ENCODE results near the gene MAFG. TPM values are rescaled to one million over a fixed set of nuclear protein-coding genes. Genes with fewer than 3 reads are reported as not detected.

The MAFG gene
- polyA plus RNA-seq, 1 donor = 21.1 TPM

DNA sequence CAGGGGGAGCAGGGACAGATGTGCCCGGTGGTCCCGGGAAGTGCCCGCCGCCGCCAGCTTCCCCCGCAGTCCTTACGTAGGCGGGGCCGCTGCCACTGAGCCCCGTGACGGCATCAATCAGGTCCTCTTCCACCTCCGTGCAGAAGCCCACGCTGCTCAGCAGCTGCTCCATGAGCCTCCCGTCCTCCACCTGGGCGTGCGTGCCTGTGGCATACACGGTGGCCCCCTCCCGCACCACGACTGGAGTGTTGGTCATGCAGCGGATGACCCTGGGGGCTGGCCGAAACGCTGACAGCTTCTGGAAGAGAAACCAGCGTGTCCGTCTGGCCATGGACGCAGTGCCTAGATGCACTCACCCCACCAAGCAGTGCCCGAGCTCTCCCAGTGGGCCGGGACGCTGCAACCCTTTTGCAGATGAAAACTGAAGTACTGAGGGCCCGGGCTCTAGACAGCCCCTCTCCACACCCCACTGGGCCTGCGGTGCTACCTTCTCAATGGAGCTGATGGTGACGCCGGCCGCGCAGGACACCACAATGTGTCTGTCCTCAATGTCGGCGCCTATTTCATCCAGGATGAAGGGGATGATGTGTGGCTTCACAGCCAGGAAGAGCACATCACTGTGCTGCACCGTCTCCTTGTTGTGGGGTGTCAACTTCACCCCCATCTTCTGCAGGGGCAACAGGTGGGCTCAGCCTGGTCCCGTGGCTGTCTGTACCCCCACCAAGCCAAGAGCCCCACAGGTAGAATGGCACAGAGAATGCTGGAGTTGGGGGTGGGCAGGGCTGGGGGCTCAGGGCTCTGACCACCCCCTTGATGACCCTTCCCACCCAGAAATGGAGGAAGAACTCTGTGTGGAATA, 7.5 kb upstream of the MAFG start:
- Histone ChIP-seq H3K9me3 (ENCODE audit: control insufficient read depth, low read depth, low read length) (no peaks in the 10 kb centered on the region), H3K27me3 (ENCODE audit: control insufficient read depth, insufficient read depth, low read length) (no peaks in the 10 kb centered on the region), H3K4me1 (ENCODE audit: control insufficient read depth, insufficient read depth, low read length) (peaks cover 8% of the 10 kb centered on the region), H3K27ac (ENCODE audit: low read length) (no peak overlapping the region), H3K4me3 (ENCODE audit: low read length) (no peak overlapping the region), H3K36me3 (ENCODE audit: control insufficient read depth, insufficient read depth, low read length) (peaks cover 2% of the 10 kb centered on the region)
- no CpG with 5 or more reads among the region's 38 CpGs for WGBS (ENCODE audit: insufficient coverage, low lambda C conversion rate)
- no peak for DNase-seq

DNA sequence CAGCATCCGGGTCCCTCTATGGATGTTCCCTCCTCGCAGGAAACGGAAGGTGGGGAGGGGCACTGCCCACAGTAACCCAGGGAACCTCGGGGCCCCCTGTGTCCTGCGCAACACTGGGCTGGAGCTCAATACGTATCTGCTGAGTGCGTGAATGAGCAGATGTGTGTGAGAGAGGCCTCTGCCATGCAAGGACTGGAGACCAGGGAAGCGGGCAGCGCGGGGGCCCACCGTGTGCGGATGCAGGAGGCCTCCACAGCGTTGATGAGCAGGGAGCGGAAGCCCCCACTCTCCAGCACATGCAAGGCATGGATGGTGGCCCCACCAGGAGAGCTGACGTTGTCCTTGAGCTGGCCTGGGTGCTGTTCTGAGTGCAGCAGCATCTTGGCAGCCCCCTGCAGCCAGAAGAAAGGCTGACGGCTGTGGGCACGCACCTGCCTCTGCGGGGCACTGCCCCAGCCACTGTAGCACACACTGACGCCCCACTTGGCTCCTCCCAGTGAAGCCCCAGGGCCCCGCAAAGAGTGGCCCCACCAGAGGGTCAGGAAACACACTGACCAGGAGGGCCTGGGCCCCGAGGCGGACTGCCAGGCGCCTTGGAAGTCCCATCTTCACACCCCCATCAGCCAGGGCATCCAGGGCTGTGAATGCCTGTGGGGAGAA, 6.7 kb upstream of the MAFG start:
- H3K4me3 ChIP-seq (ENCODE audit: low read length) = no peak overlapping the region
- no CpG with 5 or more reads among the region's 23 CpGs for WGBS (ENCODE audit: insufficient coverage, low lambda C conversion rate)
- peaks cover 2% of the 10 kb centered on the region for H3K36me3 ChIP-seq (ENCODE audit: control insufficient read depth, insufficient read depth, low read length)
- peaks cover 8% of the 10 kb centered on the region for H3K4me1 ChIP-seq (ENCODE audit: control insufficient read depth, insufficient read depth, low read length)
- no peak overlapping the region for H3K27ac ChIP-seq (ENCODE audit: low read length)
- no peaks in the 10 kb centered on the region for H3K9me3 ChIP-seq (ENCODE audit: control insufficient read depth, low read depth, low read length)
- DNase-seq = no peak
- no peaks in the 10 kb centered on the region for H3K27me3 ChIP-seq (ENCODE audit: control insufficient read depth, insufficient read depth, low read length)

DNA sequence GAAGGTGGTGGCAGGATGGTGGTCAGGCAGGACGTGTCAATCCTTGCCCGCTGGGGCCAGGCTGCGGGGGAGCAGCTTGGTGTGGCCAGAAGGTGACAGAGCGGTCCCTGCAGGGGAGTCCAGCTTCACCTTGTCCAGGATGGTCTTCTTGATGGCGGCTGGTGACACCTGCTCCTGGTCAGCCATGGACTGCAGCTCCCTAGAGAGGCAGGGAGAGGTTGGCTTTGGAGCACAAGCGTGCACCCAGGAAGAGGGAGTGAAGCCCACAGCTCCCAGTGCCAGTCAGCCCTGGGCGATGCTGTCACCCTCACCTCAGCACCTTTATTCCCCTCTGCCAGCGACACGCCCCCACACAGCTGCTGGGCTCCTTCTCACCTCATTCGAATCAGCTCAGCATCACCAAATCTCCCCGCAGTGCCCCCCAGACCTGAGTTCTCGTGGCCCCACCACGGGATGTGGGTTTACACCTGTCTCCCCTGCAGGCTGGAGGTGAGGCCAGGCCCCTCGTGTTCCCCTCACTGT, 5.7 kb upstream of the MAFG start:
- no peak overlapping the region for H3K4me3 ChIP-seq (ENCODE audit: low read length)
- H3K27me3 ChIP-seq (ENCODE audit: control insufficient read depth, insufficient read depth, low read length) = peaks cover 10% of the 10 kb centered on the region
- no peak overlapping the region for H3K27ac ChIP-seq (ENCODE audit: low read length)
- DNase-seq = no peak
- peaks cover 17% of the 10 kb centered on the region for H3K4me1 ChIP-seq (ENCODE audit: control insufficient read depth, insufficient read depth, low read length)
- H3K36me3 ChIP-seq (ENCODE audit: control insufficient read depth, insufficient read depth, low read length) = peaks cover 2% of the 10 kb centered on the region
- no peaks in the 10 kb centered on the region for H3K9me3 ChIP-seq (ENCODE audit: control insufficient read depth, low read depth, low read length)
- WGBS (ENCODE audit: insufficient coverage, low lambda C conversion rate) = no CpG with 5 or more reads among the region's 14 CpGs

DNA sequence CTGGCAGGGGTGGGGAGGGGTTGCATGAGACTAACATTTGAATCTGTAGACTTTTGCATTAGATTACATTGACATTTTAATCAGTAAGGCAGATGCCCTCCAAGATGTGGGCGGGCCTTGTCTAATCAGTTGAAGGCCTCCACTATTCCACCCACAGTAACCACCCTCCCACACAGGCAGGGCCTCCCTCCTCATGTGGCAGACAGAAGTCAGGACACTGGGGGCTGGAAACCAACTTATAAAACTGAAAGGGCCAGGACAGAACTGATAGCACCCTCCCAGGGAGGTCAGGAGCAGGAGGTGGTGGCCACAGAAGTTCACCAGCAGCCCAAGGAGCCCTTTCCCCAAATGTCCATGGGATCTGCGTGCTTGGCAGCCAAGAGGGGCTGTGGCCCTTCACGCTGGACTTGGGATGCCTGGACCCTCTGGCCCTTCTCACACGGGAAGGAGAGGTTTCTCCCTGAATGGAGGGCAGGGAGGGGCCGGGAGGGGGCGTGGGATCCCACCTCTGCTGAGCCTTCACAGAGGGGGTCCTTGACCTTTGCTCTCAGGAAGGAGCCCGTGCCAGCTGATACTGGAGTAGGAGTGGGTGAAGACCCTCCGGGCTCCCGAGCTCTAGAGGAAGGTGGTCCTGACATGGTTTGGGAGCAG, 4.9 kb upstream of the MAFG start:
- H3K9me3 ChIP-seq (ENCODE audit: control insufficient read depth, low read depth, low read length) = no peaks in the 10 kb centered on the region
- peaks cover 17% of the 10 kb centered on the region for H3K4me1 ChIP-seq (ENCODE audit: control insufficient read depth, insufficient read depth, low read length)
- H3K4me3 ChIP-seq (ENCODE audit: low read length) = no peak overlapping the region
- no peak for DNase-seq
- H3K36me3 ChIP-seq (ENCODE audit: control insufficient read depth, insufficient read depth, low read length) = peaks cover 2% of the 10 kb centered on the region
- no CpG with 5 or more reads among the region's 9 CpGs for WGBS (ENCODE audit: insufficient coverage, low lambda C conversion rate)
- peaks cover 12% of the 10 kb centered on the region for H3K27me3 ChIP-seq (ENCODE audit: control insufficient read depth, insufficient read depth, low read length)
- H3K27ac ChIP-seq (ENCODE audit: low read length) = no peak overlapping the region

DNA sequence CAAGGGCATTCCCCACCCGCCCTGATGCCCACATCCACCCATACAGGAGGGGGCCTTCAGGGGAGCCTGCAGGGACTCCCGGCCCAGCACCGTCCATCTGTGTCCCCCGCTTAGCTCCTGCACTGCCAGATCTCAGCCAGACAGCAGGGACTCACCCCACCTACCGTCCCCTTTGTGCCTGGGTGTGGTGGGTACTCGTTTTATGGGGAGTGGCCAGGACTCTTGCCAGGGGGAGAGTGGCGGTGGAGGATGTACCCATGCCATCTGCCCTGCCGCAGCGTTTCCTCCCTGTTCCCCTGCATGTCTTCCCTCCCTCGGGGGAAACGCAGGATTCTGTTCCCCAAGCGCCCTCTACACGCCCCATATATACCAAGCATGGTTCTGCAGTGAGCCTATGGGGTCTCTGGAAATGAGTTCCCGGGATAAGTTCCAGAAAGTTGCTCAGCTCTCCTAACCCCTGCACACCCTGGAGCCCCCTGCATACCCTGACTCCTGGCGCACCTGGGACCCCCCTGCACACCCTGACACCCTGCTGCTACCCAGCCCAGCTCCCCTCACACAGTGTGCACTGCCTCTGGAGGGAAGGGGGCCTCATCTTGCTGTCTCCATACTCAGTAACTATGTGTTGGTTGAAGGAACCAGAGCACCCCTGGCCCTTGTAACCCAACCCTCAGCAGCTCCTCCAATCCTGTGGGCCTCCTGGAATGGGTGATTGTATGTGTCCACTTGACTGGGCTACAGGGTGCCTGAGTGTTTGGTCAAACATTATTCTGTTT, 4.2 kb upstream of the MAFG start:
- H3K4me3 ChIP-seq (ENCODE audit: low read length) = no peak overlapping the region
- H3K27me3 ChIP-seq (ENCODE audit: control insufficient read depth, insufficient read depth, low read length) = peaks cover 12% of the 10 kb centered on the region
- H3K36me3 ChIP-seq (ENCODE audit: control insufficient read depth, insufficient read depth, low read length) = peaks cover 2% of the 10 kb centered on the region
- WGBS (ENCODE audit: insufficient coverage, low lambda C conversion rate) = no CpG with 5 or more reads among the region's 15 CpGs
- no peaks in the 10 kb centered on the region for H3K9me3 ChIP-seq (ENCODE audit: control insufficient read depth, low read depth, low read length)
- DNase-seq = no peak
- H3K4me1 ChIP-seq (ENCODE audit: control insufficient read depth, insufficient read depth, low read length) = peaks cover 15% of the 10 kb centered on the region
- no peak overlapping the region for H3K27ac ChIP-seq (ENCODE audit: low read length)

DNA sequence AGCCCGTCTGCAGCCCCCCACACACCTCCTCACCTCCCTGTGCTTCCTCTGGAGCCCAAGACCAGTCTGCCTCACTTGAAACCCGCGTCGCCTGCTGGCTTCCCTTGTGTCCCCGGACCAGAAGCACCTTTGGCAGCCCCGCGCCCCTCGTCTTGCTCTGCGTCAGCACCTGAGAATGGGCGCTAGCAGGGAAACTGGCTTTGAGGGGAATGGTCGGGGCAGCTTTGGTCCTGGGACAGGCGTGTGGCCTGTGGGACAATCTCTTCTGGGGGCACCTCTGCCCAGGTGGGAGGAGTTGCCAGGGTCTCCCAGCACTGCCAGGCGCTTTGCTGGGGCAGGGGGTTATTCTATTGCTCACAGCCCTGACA, 3.6 kb upstream of the MAFG start:
- Histone ChIP-seq H3K4me1 (ENCODE audit: control insufficient read depth, insufficient read depth, low read length) (peaks cover 14% of the 10 kb centered on the region), H3K9me3 (ENCODE audit: control insufficient read depth, low read depth, low read length) (no peaks in the 10 kb centered on the region), H3K27ac (ENCODE audit: low read length) (no peak overlapping the region), H3K27me3 (ENCODE audit: control insufficient read depth, insufficient read depth, low read length) (peaks cover 12% of the 10 kb centered on the region), H3K4me3 (ENCODE audit: low read length) (no peak overlapping the region), H3K36me3 (ENCODE audit: control insufficient read depth, insufficient read depth, low read length) (peaks cover 2% of the 10 kb centered on the region)
- DNase-seq = no peak
- no CpG with 5 or more reads among the region's 13 CpGs for WGBS (ENCODE audit: insufficient coverage, low lambda C conversion rate)

DNA sequence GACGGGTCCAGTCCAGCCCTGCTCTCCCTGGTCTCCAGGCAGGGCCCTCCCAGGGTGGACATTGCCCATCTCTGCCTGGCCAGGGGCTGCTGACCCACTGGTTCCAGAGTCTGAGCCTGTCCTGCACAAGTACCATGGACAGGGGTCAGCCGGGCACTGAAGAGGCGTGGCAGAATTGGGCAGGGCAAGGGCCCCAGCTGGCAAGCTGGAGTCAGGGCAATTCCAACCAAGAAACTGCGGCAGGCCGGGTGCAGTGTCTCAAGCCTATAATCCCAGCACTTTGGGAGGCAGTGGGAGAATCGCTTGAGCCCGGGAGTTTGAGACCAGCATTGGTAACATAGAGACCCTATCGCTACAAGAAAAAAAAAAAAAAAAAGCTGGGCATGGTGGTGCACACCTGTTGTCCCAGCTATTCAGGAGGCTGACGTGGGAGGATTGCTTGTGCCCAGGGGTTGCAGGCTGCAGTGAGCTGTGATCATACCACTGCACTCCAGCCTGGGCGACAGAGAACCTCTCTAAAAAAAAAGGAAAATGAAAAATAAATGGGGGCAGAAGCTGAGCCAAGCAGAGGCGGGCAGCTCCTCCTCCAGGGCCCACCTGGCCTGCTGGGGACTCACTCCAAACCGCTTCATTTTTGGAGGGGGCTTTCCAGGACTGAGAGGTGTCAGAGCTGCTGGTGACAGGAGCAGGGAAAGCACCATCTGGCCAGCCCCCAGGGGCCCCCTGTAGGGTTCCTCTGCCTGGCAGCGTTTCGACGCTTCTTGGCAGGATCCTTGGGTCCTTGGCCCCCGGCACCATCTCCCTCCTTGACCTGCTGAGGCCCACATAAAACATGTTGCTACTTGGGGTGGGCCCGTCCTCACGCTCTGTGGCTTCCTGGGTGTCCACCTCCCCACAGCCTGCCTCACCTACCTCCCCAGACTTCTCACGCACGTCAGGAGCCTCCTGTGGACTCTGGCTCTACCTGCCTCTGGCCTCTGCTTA, 2.9 kb upstream of the MAFG start:
- H3K4me3 ChIP-seq (ENCODE audit: low read length) = no peak overlapping the region
- H3K4me1 ChIP-seq (ENCODE audit: control insufficient read depth, insufficient read depth, low read length) = peaks cover 20% of the 10 kb centered on the region
- H3K9me3 ChIP-seq (ENCODE audit: control insufficient read depth, low read depth, low read length) = no peaks in the 10 kb centered on the region
- peaks cover 12% of the 10 kb centered on the region for H3K27me3 ChIP-seq (ENCODE audit: control insufficient read depth, insufficient read depth, low read length)
- 100% methylated on average over 1 of the region's 20 CpGs for WGBS (ENCODE audit: insufficient coverage, low lambda C conversion rate)
- H3K27ac ChIP-seq (ENCODE audit: low read length) = no peak overlapping the region
- DNase-seq = no peak
- peaks cover 2% of the 10 kb centered on the region for H3K36me3 ChIP-seq (ENCODE audit: control insufficient read depth, insufficient read depth, low read length)

DNA sequence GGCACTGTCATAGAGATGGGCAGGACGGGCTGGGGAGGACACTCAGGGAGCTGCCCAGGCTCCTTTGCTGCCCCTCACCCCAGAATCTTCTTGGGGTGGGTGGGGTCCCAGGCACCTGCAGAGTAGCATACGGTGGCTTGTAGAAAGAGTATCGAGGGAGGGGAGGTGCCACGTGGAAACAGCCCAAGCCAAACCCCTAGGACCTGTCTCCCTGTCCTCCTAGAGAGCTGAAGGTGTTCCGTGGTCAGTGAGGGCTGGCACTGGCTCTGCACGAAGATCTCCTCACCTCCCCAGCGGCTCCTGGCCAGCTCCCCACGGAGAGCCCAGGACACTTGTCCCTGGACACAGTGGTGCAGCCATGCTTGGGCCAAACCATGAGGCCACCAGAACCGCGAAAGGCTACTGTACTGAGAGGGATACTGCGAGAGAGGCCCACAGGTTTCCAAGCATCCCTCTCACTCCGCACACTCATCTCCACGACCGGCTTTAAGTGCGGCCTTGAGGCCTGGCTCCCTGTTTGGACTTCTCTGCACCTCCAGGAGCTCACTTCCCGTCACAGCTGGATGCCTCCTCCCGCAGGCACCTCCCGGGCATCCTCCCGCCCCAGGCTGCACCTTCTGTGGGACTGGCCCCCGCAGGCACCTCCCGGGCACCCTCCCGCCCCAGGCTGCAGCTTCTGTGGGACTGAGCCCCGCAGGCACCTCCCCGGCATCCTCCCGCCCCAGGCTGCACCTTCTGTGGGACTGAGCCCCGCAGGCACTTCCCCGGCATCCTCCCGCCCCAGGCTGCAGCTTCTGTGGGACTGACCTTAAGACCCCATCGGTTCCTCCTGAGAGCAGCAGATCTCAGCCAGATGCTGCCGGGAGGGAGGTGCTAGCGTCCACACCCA, 2.0 kb upstream of the MAFG start:
- H3K9me3 ChIP-seq (ENCODE audit: control insufficient read depth, low read depth, low read length) = no peaks in the 10 kb centered on the region
- peaks cover 12% of the 10 kb centered on the region for H3K27me3 ChIP-seq (ENCODE audit: control insufficient read depth, insufficient read depth, low read length)
- H3K27ac ChIP-seq (ENCODE audit: low read length) = no peak overlapping the region
- peaks cover 27% of the 10 kb centered on the region for H3K4me1 ChIP-seq (ENCODE audit: control insufficient read depth, insufficient read depth, low read length)
- no peak for DNase-seq
- no peak overlapping the region for H3K4me3 ChIP-seq (ENCODE audit: low read length)
- no CpG with 5 or more reads among the region's 31 CpGs for WGBS (ENCODE audit: insufficient coverage, low lambda C conversion rate)
- H3K36me3 ChIP-seq (ENCODE audit: control insufficient read depth, insufficient read depth, low read length) = peaks cover 2% of the 10 kb centered on the region
